UCSD-AML1 (cell line): ENCODE measurements around the gene CAPN9.

Source experiments
- DNase-seq: peaks from one replicate; lab custom pipeline; 2025; ENCODE audit not compliant: unreplicated experiment; lab: John Stamatoyannopoulos, UW

The CAPN9 gene

DNA sequence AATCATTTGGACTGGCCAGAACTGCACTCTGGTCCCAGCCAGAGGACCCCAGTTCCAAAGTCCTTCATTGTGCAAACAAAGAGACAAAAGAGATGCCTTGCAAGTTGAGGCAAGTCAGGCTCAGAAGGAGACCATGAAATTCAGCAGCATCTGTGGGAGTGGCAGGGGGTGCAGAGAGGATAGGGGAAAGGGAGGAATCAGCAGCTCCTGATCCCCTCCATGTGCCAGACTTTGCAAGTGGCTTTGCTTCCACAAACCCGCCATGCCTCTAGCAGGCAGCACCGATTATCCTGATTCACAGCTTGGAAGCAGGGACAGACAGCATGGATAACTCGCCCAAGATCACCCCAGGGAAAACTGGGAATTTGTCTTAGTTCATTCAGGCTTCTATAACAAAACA is 2.1 kb upstream of the CAPN9 start:
- DNase-seq = no peak

DNA sequence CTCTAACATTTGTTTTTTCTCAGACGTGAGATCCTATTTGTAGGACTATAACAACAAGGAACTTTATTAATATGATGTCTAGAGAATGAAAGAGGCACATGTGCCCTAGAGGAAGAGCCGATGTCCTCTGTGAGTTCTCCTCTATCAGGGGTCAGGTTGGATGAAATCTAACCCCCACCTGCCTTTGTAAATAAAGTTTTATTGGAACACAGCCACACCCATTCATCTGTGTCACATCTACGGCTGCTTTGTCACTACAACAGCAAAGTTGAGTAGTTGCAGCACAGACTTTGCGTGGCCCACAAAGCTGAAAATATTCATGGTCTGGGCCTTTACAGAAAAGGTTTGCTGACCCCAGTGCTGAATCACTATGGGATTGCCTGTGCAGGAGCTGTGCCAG is 571 bp upstream of the CAPN9 start:
- no peak for DNase-seq

DNA sequence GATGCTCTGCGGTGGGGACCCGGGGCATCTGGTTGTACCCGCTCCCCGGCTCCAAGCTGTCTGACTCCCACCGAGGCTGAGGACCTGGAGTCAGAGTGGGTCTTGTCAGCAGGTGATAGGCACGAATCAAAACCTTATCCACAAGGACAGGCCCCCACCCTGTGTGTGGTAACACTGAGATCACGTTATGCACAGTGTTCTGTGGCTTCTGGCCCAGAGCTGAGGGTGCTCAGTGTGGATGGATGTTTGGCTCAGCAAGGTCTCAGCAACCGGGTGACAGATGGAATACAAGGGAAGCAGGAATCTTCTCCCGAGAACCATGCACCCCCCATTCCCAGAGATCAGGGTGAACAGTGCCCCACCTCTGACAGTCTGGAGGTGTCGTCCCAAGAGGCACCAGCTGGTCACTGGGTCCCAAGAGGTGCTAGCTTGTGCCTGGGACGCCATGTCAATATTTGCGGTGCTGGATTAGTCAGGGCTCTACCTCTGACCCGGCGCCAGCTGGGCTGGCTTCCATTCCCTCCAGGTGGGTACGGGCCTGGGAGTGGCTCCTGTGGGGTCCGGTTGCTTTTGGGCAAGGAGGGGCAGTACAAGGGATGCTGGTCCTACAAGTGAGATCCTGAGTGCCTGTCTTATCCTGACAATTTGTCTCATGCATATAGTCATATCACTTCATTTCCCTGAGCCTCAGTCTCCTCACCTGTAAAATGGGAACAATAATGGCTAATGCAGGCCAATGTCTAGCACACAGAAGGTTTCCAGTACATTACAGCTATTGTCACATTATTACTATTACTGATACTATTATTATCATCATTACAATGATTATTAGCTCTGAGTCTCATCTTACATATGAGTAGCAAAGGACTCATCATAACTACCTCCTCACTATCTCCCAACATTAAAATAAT is 957 bp downstream of the CAPN9 start:
- DNase-seq = no peak

DNA sequence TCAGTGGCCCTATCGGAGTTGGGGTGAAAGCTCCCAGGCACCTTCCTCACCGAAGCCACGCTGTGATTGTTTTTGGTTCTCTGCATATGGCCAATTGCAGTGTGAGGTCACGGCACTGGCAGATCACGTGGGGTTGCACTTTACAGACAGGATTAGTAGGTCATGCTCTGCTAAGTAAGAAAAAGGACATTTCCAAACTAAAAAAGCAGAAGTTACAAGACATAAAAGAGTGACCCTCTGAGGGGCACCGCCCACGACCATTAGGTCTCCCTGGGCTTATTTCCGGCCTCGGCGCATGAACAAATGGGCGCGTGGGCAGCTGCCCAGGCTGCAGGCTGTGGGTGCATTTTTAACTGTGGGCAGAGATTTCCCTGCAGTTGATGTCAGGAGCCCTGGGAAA is 2.0 kb downstream of the CAPN9 start:
- DNase-seq = no peak

DNA sequence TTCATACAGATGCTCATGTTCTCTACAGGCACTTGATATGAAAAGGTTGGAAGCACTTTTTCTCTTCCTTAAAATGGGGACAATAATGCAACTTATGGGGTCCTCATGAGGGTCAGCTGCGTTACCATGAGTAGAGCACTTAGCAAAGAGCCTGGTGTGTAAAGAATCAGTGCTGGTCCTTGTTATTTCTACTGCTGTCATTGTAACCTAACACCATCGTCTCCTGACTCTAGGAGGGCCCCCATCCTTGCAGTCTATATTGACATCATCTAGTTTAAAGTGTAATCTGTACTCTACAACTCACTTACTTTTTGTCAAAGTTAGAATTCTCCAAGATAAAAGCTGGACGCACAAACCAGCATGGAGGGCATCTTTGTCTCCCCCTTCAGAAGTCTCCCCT is 2.4 kb downstream of the CAPN9 start:
- DNase-seq = no peak

DNA sequence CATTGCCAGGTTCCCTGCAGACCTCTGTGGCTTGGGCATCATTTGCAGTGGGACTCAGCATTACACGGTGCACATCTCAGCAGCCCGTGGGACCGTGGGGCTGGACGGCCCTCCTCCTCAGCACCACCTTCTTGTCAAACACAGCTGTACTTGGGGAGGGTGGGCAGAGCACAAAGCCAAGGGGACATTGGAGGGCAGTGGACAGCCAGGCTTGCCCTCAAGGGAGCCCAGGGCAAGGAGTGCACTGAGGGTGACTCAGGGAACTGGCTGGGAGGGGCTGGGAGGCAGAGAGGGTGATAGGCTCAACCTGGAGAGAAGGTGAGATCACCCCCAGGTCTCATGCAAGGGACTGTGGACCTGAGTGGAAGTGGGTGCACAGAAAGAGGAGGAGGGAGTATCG is 3.4 kb downstream of the CAPN9 start:
- DNase-seq = no peak

DNA sequence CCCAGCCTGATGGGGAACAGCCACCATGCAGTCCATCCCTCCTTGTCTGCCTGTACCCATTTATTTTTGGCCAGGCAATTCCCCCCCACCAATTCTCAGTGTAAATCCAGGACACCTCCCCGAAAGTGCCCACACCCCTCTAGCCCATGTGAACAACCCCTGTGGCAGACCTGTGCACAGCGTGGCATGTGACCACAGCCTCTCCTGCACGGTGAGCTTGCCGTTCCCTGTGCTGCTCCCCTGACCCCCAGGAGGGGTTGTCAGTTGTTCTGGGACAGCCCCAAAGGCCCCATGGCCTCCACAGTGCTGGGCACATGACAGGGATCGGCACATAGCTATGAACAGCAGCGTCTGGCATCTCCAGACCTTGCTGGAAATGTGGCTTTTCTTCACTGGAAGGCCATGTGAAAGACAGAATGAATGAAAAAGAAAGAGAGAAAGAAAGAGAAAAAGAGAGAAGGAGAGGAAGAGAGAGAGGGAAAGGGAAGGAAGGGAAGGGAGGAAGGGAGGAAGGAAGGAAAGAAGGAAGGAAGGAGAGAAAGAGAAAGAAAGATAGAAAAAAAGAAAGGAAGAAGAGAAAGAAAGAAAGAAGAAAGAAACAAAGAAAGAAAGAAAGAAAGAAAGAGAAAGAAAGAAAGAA is 3.9 kb downstream of the CAPN9 start:
- no peak for DNase-seq

DNA sequence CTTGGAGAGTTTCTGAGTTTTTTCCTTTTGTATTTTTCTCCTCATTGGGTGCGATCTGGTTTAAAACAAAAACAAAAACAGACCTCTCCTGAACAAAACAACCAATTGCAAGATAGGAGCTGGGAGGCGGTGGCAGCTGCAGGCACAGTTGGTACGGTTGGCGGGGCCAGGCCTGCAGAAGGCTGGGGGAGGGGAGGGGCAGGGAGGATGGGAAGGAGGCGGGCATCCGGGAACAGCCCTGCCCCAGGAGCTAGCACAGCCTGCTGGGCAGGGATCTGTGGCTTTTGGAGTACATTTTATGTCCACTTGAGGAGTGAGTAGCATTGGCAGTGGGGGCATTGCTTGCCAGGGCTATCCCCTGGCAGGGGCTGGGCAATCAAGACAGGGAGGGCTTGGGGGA is 5.2 kb downstream of the CAPN9 start:
- no peak for DNase-seq

DNA sequence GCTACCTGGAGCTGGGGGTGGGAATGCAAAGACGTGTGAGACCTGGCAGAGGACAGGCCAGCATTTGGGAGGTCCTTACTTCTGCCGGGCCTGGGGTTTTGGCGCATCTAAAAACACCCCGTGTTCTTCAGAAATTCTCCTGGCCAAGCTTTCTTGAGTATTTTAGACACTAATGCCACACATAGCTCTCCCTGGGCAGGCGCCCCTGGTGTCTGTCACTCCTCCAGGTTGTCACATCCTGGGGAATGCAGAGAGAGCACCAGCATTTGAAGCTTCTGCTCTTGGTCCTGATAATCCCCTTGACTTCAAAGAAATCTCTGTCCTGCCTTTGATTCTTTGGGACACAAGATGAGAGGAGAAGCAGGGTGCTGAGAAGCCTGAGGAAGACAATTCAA is 6.0 kb downstream of the CAPN9 start:
- DNase-seq = no peak

DNA sequence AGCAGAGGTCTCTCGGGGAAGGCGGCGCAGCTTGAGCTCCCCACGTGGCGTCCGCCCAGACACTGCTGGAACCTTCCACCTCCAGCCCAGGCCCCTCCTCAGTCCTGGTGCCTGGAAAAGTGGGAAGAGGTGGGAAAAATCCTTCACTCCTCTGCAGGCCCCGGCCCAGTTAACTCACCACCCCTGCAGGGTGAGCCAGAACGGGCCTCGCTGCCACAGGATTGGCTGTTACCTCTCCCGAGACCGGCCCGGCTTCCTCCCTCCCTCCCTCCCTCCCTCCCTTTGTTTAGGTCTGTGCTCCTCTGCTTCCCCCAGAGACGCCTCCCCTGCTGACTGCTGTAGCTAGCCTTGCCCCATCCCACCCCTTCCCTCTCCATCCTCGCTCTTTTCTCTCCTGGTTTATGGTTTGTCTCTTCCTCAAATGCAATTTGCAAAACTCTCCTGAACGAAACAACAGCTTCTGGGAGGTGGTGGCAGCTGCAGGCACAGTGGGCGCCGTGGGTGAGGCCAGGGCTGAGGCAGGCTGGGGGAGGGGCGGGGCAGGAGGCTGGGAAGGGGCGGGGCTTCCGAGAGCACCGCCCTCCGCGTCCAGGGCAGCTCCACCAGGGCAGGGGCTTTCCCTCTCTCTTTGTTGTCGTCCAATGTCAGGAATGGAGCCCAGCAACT is 6.5 kb downstream of the CAPN9 start:
- no peak for DNase-seq

DNA sequence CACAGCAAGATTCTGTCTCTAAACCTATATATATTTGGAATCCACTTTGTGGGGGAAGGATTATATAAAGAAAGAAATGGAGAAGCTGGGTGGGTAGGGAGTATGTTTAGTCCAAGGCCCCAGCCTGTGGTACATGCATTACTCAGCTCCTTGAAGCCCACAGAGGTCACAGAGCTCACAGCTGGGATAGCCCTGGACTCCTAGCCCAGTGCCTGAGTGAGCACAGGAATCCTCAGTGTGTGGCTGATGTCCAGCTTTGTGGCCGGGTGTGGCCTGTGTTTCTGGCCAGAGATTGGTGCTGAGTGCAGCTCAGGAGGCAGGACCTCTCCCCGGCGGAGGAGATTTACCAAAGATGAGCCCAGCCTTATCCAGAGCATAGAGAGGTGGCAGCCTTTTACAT is 7.6 kb downstream of the CAPN9 start:
- DNase-seq = no peak

DNA sequence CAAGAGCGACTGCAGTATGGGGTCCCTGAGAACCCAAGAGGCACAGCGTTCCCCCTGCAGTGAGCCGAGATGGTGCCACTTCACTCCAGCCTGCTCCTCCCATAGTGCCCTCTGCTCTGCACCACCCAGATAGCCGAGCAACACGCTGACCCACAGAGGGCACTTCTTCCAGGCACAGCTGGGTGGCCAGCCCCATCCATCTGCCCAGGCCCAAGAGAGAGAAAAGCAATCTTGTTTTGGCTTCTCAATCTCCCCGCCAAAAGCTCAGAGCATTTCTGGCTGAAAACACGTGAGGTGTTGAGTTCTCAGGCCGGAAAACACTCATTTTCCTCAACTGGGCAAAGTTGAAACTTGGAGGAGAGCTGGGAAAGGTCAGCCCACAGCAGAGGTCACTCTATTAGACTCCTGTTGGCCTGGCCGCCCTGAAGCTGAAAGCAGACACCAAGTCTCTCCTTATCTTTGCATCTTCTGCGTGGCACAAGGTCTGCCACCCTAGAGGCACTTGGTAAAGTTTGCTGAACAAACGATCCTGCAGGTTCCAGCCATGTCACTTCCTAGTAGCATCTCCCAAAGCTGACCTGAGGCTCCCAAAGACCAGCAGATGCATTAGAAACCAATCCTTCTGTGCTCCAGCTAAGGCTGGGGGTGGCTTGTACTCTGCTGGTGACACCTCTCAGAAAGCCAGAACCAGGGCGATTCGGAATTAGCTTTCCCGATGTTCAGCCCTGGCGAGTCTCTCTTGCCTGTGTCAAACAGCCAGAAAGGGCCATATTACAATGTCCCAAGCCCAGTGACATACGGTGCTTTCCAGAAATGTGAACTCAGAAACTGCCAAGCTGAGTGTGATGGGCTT is 10.9 kb downstream of the CAPN9 start:
- DNase-seq = no peak

DNA sequence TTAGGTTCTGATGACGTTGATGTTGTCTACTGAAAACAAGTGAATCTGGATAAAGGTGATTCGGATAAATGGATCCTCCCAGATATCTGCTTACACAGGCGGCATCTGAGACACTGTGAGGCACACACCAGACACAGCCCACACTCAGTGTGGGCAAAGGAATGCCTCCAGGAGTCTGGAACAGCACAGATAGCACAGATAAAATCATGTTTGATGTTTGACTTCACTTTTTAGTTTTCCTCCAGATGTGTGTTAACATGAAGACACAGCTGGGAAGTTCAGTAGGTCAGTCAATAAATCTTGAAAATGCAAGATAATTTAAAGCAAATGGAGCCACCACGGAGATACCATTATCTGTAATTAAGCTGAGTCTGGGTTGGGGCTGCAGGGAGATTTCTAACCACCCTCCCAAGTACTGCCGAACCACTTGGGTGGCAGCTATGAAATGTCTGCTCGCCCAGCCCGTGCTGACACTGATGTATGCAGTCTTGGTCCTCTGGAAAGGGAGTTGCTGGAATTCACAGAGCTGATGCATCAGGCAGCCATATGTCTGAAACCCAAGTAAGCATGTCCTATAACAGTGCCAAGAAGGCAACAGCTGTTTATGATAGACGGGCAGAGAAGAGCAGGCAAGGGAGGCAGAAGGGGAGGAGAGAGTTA is 11.7 kb downstream of the CAPN9 start:
- no peak for DNase-seq

DNA sequence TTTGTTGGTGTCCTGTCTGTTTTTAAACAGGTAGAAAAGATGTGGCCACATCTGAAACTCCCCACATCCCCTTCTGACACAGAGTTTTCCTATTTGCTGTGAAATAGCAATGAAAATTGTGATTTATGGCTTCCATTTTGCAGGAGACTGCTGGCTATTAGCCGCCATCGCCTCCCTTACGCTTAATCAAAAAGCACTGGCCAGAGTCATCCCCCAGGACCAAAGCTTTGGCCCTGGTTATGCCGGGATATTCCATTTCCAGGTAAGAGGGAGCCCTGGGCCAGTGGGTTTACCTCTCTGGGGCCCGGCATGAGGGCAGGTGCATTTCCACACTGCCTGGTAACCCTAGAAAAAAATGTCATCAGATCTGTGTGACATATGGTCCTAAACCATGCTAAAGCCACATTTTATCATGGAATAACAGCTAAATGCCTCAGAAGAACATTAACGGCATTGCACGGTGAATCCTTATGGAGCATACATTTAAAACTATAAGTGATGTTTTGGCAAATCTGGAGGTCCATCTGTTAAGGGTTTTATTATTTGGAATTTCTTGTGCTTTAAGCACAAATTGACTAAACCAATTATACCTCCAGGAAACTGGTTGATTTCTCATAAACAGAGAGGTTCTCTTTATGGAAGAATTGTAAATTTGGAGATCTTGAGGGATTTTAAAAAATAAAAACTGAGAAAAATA is 12.3 kb downstream of the CAPN9 start:
- DNase-seq = no peak

DNA sequence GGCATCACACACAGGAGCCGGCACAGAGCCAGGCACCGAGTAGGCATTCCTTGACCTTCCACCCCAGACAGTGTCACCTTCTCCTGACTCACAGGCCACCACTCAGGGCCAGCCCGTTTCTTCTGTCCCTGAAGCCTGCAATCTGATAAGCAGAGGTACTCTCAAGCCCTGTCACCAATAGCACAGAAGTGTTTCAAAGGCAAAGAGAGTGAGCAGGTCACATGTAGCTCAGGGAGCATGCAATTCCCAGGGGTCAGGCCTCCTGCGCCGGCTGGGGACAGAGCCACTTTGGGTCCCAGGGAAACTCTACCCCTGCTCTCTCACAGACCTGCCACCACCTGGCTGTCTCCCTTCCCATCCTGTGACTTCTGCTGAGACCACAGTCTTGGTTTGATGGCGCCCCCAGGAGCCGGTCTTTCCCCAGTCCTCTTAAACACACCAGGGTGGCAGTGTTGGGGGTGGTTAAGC is 13.2 kb downstream of the CAPN9 start:
- DNase-seq = no peak

DNA sequence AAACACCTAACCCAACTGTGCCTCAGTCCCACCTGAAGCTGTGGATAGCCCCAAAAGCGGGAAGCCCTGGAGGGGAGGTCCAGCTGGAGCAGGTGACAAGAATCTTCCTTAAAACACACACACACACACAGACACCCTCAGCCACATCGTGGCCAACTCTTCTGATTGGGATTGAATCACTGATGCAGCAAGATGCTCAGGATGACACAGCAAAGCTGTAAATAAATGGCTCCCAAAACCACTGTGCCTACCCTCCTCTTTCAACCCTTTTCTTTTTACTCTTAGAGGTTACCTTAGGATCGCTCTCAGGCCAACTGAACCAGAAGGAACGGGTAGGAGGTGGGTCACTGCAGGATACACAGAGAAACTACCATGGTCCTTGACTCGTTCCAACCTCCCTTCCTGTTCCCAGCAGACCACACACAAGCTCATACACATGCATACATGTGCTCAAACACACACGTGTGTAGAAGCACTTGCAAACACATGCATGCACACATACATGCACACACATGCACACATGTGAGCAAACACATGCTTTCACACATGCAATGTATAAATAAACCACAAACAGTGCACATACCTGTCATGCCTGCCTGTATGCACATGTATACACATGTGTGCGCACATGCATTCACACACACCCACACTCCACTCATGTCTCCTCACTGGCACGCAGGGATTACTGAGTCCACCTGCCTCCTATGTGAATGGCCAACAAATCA is 14.4 kb downstream of the CAPN9 start:
- DNase-seq = no peak

DNA sequence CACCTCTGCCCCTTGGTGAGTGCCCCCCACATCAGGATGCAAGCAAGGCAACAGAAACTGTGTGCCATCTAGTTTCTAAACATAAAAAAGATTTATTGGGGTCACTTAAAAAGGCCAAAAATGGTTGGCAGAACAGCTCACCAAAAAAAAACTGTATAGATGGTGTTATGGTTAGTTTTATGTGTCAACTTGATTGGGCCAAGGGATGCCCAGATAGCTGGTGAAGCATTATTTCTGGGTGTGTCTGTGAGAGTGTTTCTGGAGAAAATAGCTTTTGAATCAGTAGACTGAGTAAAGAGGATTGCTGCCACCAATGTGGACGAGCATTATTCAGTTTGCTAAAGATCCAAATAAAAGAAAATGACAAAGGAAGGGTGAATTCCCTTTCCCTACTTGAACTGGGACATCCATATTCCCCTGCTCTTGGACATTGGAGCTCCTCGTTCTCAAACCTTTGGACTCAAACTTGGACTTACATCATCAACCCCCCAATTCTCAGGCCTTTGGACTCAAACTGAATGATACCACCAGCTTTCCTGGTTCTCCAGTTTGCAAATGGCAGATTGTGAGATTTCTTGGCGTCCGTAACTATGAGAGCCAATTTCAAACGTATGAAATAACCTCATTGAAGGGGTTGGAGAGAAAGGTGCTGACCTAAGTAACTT is 16.9 kb downstream of the CAPN9 start:
- no peak for DNase-seq

DNA sequence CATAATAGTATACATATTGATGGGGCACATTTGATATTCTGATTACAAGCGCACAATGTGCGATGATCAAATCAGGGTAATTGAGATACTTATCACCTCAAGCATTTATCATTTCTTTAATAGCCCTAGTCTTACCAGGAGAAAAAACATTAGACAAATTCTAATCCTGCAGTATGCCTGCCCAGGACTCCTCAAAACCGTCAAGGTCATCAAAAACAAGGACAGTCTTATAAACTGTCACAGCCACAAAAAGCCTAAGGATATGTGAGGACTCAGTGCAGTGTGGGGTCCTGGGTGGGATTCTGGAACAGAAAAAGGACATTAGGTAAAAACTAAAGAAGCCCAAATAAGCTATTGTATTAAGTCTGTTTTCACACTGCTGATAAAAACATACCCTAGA is 19.1 kb downstream of the CAPN9 start:
- DNase-seq = no peak
